Measurements from ENCODE around the gene RNF121. TPM values are rescaled to one million over a fixed set of nuclear protein-coding genes. Genes with fewer than 3 reads are reported as not detected.
A peak's percentile ranks its signal among the peaks of the same experiment; 100 is the strongest.

Gene RNF121
- total RNA-seq, 1 donor from 2014 or later = 30.9 TPM

DNA sequence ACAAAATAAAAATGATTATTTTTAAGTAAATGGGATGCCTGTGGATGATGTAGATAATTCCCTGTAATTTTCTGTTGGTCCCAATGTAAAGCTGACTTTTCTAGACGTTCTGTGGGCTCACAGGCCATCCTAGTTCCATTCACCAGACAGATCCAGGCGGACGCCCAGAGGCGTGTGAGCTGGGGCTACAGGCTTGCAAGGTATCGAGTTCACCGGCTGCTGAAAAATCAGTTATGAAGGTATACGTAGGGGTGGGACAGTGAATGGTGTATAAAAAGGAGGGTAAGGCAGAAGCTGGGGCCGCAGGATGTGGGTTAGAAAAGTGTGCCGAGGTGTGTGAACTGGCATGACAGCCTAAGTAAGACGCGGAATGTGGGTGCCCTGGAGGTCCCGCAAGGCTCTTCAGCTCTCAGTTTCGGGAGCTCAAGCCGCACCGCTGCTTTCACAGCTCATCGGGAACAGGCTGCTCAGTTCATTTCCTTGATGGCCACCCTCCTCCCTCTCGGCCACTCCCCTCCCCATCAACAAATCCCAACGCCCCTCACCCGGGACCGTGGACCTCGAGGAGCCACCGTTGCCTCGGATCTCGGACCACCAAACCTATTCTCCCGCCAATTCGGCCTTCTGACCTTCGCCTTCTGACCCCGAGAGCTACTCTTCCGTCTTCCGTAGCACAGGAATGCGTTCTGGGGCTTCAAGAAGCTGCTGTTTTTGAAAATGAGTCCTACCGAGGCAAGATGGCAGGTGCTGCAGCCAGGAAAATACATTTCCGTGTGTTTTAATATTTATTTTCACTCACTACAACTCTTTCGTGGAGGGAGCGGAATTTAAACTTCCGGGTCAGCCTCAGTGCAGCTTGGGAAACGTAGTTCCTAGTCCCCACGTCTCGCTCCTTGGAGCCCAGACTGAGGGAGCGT lies 768 bp upstream of the RNF121 start, which contains the start of gene XNDC1N:
Gene XNDC1N, minus strand, starts transcription at position 775 of the 917 bp plus-strand sequence. CDS start 5,241 bp downstream, outside the sequence.
- TF ChIP-seq, protein P1, sequence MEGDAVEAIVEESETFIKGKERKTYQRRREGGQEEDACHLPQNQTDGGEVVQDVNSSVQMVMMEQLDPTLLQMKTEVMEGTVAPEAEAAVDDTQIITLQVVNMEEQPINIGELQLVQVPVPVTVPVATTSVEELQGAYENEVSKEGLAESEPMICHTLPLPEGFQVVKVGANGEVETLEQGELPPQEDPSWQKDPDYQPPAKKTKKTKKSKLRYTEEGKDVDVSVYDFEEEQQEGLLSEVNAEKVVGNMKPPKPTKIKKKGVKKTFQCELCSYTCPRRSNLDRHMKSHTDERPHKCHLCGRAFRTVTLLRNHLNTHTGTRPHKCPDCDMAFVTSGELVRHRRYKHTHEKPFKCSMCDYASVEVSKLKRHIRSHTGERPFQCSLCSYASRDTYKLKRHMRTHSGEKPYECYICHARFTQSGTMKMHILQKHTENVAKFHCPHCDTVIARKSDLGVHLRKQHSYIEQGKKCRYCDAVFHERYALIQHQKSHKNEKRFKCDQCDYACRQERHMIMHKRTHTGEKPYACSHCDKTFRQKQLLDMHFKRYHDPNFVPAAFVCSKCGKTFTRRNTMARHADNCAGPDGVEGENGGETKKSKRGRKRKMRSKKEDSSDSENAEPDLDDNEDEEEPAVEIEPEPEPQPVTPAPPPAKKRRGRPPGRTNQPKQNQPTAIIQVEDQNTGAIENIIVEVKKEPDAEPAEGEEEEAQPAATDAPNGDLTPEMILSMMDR (IDR thresholded peaks at IDR 0.05; ENCODE audit: insufficient read depth, low read length, poor library complexity, severe bottlenecking) = no peak
- Histone ChIP-seq H3K4me3 (ENCODE audit: low read depth, low read length) (peak within 1 kb of the TSS; percentile 84), H3K27me3 (ENCODE audit: control insufficient read depth, insufficient read depth, low read length) (no peaks in the 10 kb centered on the region), H3K36me3 (ENCODE audit: control insufficient read depth, insufficient read depth, low read length) (no peaks in the 10 kb centered on the region)
- peak; percentile 58 for DNase-seq (ENCODE audit: low read depth)

DNA sequence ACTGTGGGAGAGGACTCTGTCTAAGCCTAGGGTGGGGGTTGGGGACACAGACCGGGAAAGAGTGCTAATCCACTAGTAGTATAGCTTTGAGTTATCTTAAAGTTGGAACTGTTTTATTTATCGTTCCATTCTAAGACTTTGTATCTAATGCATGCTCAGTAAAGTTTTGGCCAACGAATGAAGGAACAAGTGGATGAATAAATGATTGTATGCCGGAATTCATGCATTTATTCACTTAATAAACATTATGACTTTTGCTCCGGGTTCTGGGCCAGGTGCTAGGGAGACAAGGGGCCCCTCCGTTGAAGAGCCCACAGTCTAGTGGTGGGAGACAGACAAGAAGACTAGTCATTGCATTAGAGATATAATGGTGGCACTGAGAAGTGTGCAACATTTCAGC lies 645 bp downstream of the RNF121 start:
- DNase-seq (ENCODE audit: low read depth) = no peak
- no peaks in the 10 kb centered on the region for H3K36me3 ChIP-seq (ENCODE audit: control insufficient read depth, insufficient read depth, low read length)
- H3K27me3 ChIP-seq (ENCODE audit: control insufficient read depth, insufficient read depth, low read length) = no peaks in the 10 kb centered on the region
- TF ChIP-seq, protein P1 (IDR thresholded peaks at IDR 0.05; ENCODE audit: insufficient read depth, low read length, poor library complexity, severe bottlenecking) = no peak
- H3K4me3 ChIP-seq (ENCODE audit: low read depth, low read length) = peak overlapping the region; percentile 84

DNA sequence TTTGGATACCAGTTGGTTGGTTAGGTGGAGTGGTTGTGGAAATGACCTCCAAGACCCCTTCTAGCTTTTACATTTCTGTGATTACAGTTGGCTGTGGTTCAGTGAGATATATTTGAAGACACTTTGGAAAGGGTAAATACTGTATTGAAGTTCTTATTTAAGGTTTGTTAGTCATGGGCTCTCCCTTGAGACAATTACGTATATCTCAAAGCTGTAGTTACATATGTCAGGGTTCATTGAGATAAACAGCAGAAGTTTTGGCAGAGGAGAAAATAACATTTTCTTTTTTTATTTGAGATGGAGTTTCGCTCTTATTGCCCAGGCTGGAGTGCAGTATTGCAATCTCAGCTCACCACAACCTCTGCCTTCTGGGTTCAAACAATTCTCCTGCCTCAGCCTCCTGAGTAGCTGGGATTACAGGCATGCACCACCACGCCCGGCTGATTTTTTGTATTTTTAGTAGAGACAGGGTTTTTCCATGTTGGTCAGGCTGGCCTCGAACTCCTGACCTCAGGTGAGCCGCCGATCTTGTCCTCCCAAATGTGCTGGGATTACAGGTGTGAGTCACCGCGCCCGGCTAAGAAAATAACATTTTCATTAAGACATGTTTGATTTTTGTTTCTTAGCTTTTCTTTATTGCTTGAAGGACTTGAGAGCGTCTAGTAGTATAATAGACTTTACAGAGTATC lies 1.9 kb downstream of the RNF121 start:
- no peak overlapping the region for H3K4me3 ChIP-seq (ENCODE audit: low read depth, low read length)
- TF ChIP-seq, protein P1 (IDR thresholded peaks at IDR 0.05; ENCODE audit: insufficient read depth, low read length, poor library complexity, severe bottlenecking) = no peak

DNA sequence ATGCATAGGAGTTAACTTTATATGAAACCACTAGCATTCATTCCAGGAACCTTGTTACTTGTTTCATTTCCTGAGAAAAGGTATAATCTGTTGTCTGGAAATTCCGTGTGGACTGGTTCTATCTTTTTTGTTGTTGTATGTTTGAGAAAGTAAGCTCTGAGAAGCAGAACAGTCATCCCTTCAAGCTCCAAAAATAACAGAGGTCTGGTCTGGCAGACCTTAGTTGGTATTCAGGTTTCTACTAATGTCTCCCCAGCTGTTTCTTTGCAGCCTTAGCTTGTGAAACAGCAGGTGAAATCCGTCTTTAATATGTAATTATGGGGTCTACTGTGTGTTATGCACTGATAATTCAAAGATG lies 2.4 kb downstream of the RNF121 start:
- no peak for DNase-seq (ENCODE audit: low read depth)

More for the DNA sequence above, 1.9 kb downstream of the RNF121 start:
- H3K36me3 ChIP-seq (ENCODE audit: control insufficient read depth, insufficient read depth, low read length) = no peaks in the 10 kb centered on the region
- H3K27me3 ChIP-seq (ENCODE audit: control insufficient read depth, insufficient read depth, low read length) = no peaks in the 10 kb centered on the region
- DNase-seq (ENCODE audit: low read depth) = no peak

DNA sequence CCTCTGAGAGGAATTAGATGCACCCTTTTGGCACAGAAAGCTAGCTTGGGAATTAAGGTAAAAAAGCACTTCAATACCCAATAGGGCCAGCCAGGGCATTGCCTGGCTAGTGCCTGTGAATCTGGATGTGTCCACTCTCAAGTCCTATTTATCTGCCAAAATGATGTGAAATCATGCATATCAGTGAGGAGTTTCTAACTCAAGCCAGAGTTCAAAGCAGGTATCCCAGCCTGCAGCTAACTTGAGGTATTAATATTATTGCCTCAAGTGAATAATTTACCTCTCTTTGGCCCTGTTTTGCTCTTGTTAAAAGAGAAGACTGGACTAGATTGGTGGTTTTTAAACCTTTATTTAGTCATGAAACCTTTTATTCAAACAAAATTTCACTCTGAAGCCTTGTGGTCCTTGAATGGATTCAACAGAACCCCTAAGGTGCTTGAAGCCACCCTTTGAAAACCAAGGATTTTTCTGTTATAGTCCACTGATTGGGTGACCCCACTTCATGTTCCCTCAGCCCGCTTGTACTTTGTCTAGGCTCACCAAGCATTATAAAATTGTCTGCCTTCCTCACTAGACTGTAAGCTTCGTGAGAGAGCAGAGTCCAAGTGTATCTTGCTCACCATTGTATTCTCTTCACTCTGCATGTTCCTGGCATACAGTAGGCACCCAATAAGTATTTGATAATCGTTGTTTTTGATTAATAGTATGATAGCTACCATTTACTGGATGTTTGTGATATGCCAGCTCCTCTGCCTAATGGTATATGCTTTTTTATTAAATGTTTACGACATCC lies 4.5 kb downstream of the RNF121 start:
- DNase-seq (ENCODE audit: low read depth) = no peak
- no peak overlapping the region for H3K4me3 ChIP-seq (ENCODE audit: low read depth, low read length)

More for the DNA sequence above, 2.4 kb downstream of the RNF121 start:
- Histone ChIP-seq H3K4me3 (ENCODE audit: low read depth, low read length) (no peak overlapping the region), H3K27me3 (ENCODE audit: control insufficient read depth, insufficient read depth, low read length) (no peaks in the 10 kb centered on the region), H3K36me3 (ENCODE audit: control insufficient read depth, insufficient read depth, low read length) (no peaks in the 10 kb centered on the region)
- TF ChIP-seq, protein P1 (IDR thresholded peaks at IDR 0.05; ENCODE audit: insufficient read depth, low read length, poor library complexity, severe bottlenecking) = no peak

More for the DNA sequence above, 4.5 kb downstream of the RNF121 start:
- H3K36me3 ChIP-seq (ENCODE audit: control insufficient read depth, insufficient read depth, low read length) = no peaks in the 10 kb centered on the region
- TF ChIP-seq, protein P1 (IDR thresholded peaks at IDR 0.05; ENCODE audit: insufficient read depth, low read length, poor library complexity, severe bottlenecking) = no peak
- no peaks in the 10 kb centered on the region for H3K27me3 ChIP-seq (ENCODE audit: control insufficient read depth, insufficient read depth, low read length)

All from kidney epithelial cell (primary cell).